HCT116 (cell line): ENCODE measurements around the gene GFPT2. TPM values are rescaled to one million over a fixed set of nuclear protein-coding genes. Genes with fewer than 3 reads are reported as not detected.

Experiments used
- ATAC-seq: fragments of 200-7000 bp; cut with Tn5 transposase; 2 replicates; pipeline ENCODE4 v1.9.1; 2020; ENCODE audit warnings: mild to moderate bottlenecking, moderate library complexity
- BruUV-seq: library from RNA; stranded (reverse); fragments of 400-500 nt; replicated peaks from 2 replicates; lab custom pipeline; 2021; lab: Mats Ljungman, UMichigan
- CTCF ChIA-PET: fragments of 300-600 bp; sonication (Branson Sonifier 250); formaldehyde crosslinking; loops from one replicate; lab custom pipeline; 2021; ENCODE audit warnings: antibody characterized with exemption; lab: Charles Lee
- POLR2A ChIA-PET: fragments of 300-600, 350-600 bp; sonication (Branson Sonifier 250); formaldehyde crosslinking; loops from one replicate; lab custom pipeline; 2021; ENCODE audit warnings: antibody characterized with exemption; lab: Charles Lee
- RAD21 ChIA-PET, 2 experiments: fragments of 300-600 bp; sonication (Branson Sonifier 250); formaldehyde crosslinking; loops; one replicate each; lab custom pipeline; 2023; ENCODE audit warnings: low total read pairs in 2 of 2; ENCODE audit not compliant: uncharacterized antibody in 2 of 2, unreplicated experiment in 2 of 2, low non-redundant PET in 1 of 2; lab: Charles Lee
- DNase-seq: peaks from one replicate; pipeline ENCODE4 v3.0.0-alpha.2; 2010; ENCODE audit warnings: low read depth, low spot score
- H2AFZ ChIP-seq: fragments of 200-600 bp; shearing (Covaris generic), sonication (generic); 2 replicates; pipeline ENCODE4 v1.6.1; 2017; ENCODE audit warnings: low read depth, mixed run types, mixed read lengths, antibody characterized with exemption, low read length; ENCODE audit not compliant: poor library complexity, severe bottlenecking
- H3K27ac ChIP-seq: 2 replicates; pipeline ENCODE4 v1.5.1; 2012; ENCODE audit warnings: low read depth, low read length
- H3K27me3 ChIP-seq: fragments of 200-600 bp; sonication (generic); 2 replicates; pipeline ENCODE4 v1.6.1; 2016; ENCODE audit warnings: mixed run types, low read length, mixed read lengths; ENCODE audit not compliant: insufficient read depth
- H3K36me3 ChIP-seq, 2 experiments: fragments of 200-500 bp in 1 of 2; fragments of 200-600 bp in 1 of 2; sonication (Bioruptor generic) in 1 of 2; sonication (generic) in 1 of 2; 2 replicates each; pipeline versions ENCODE4 v1.5.1 to v1.6.1; 2014 to 2016; ENCODE audit warnings: low read length in 2 of 2, inconsistent platforms in 1 of 2, mixed read lengths in 1 of 2, mixed run types in 1 of 2; ENCODE audit not compliant: insufficient read depth in 2 of 2, control insufficient read depth in 1 of 2
- H3K4me1 ChIP-seq, 2 experiments: fragments of 200-600 bp in 1 of 2; sonication (generic) in 1 of 2; 2 replicates each; pipeline versions ENCODE4 v1.5.1 to v1.6.1; 2012 to 2017; ENCODE audit warnings: low read length in 2 of 2, inconsistent platforms in 1 of 2, mild to moderate bottlenecking in 1 of 2, mixed read lengths in 1 of 2, mixed run types in 1 of 2, moderate library complexity in 1 of 2; ENCODE audit not compliant: insufficient read depth in 2 of 2, control insufficient read depth in 1 of 2
- H3K4me2 ChIP-seq: fragments of 200-600 bp; sonication (generic); 2 replicates; pipeline ENCODE4 v1.6.1; 2017; ENCODE audit warnings: mixed run types, low read length, mixed read lengths
- H3K4me3 ChIP-seq, 2 experiments: fragments of 200-600 bp in 1 of 2; sonication (generic) in 1 of 2; replicated peaks in 1 of 2; 2 replicates each; pipeline ENCODE4 v1.5.1; 2011 to 2016; ENCODE audit warnings: low read length in 2 of 2, control low read depth in 1 of 2, low read depth in 1 of 2, mild to moderate bottlenecking in 1 of 2, mixed read lengths in 1 of 2, mixed run types in 1 of 2
- H3K79me2 ChIP-seq: fragments of 200-600 bp; sonication (generic); 2 replicates; pipeline ENCODE4 v1.6.1; 2017; ENCODE audit warnings: mild to moderate bottlenecking, mixed run types, low read length, moderate library complexity, mixed read lengths; ENCODE audit not compliant: insufficient read depth
- H3K9ac ChIP-seq: fragments of 200-600 bp; sonication (generic); 2 replicates; pipeline ENCODE4 v1.6.1; 2016; ENCODE audit warnings: low read length, mixed read lengths
- H3K9me2 ChIP-seq: fragments of 200-600 bp; sonication (generic), shearing (Covaris generic); 2 replicates; pipeline ENCODE4 v1.6.1; 2017; ENCODE audit warnings: mixed run types, mild to moderate bottlenecking, moderate library complexity; ENCODE audit not compliant: insufficient read depth
- H3K9me3 ChIP-seq, 2 experiments: fragments of 200-500 bp in 1 of 2; fragments of 200-600 bp in 1 of 2; sonication (Bioruptor generic) in 1 of 2; sonication (generic) in 1 of 2; 2 replicates each; pipeline ENCODE4 v1.6.1; 2014 to 2017; ENCODE audit warnings: low read length in 2 of 2, mixed read lengths in 2 of 2, inconsistent platforms in 1 of 2, low read depth in 1 of 2, mild to moderate bottlenecking in 1 of 2, mixed run types in 1 of 2, moderate library complexity in 1 of 2; ENCODE audit not compliant: control insufficient read depth in 1 of 2, insufficient read depth in 1 of 2
- H4K20me1 ChIP-seq: fragments of 200-600 bp; sonication (generic), shearing (Covaris generic); 2 replicates; pipeline ENCODE4 v1.6.1; 2017; ENCODE audit warnings: mixed run types, mild to moderate bottlenecking, moderate library complexity; ENCODE audit not compliant: insufficient read depth
- EGR1 ChIP-seq: IDR thresholded peaks from 2 replicates; pipeline ENCODE4 v1.6.1; 2012; ENCODE audit warnings: low read depth
- EZH2 ChIP-seq: fragments of 200-600 bp; sonication (generic); IDR thresholded peaks from 2 replicates; pipeline ENCODE4 v1.6.1; 2017; ENCODE audit warnings: antibody characterized with exemption, mixed run types
- EZH2phosphoT487 ChIP-seq: fragments of 200-600 bp; IDR thresholded peaks from 2 replicates; pipeline ENCODE4 v1.6.1; 2018; ENCODE audit warnings: antibody characterized with exemption, borderline replicate concordance
- JUND ChIP-seq: IDR thresholded peaks from 2 replicates; pipeline ENCODE4 v1.6.1; 2012
- POLR2A ChIP-seq: IDR thresholded peaks from 2 replicates; pipeline ENCODE4 v1.7.0; 2011; ENCODE audit warnings: borderline replicate concordance; ENCODE audit not compliant: insufficient read depth, insufficient read length; ENCODE audit errors: extremely low read depth
- POLR2AphosphoS5 ChIP-seq: IDR thresholded peaks from 2 replicates; pipeline ENCODE4 v1.6.1; 2011; ENCODE audit warnings: mild to moderate bottlenecking, low read depth, low read length, moderate library complexity
- SIN3A ChIP-seq: IDR thresholded peaks from 2 replicates; pipeline ENCODE4 v1.6.1; 2012; ENCODE audit warnings: low read depth
- SP1 ChIP-seq: IDR thresholded peaks from 2 replicates; pipeline ENCODE4 v1.6.1; 2012; ENCODE audit warnings: low read depth
- SRF ChIP-seq: IDR thresholded peaks from 2 replicates; pipeline ENCODE4 v1.6.1; 2012; ENCODE audit warnings: low read depth
- ZFX ChIP-seq: fragments of 450-650 bp; IDR thresholded peaks from 2 replicates; pipeline ENCODE4 v1.6.1; 2017
- ZNF274 ChIP-seq: fragments of 200-500 bp; sonication (Bioruptor generic); IDR thresholded peaks from 2 replicates; pipeline ENCODE4 v1.6.1; 2014; ENCODE audit warnings: mild to moderate bottlenecking, low read depth, low read length, inconsistent platforms
- intact Hi-C: fragments of 100-400 bp; cut with micrococcal nuclease; formaldehyde crosslinking; loops from 2 replicates; pipeline ENCODE4 v1.10.0; 2022
- total RNA-seq: library from RNA; stranded (reverse); gene quantifications from one replicate; pipeline ENCODE4 v1.2.1, GENCODE V29; 2021; ENCODE audit not compliant: unreplicated experiment
- TF ChIP-seq, protein P1 (sequence below), 3 experiments: fragments of 200-600 bp in 1 of 3; sonication (generic) in 1 of 3; IDR thresholded peaks in 2 of 3; conservative IDR thresholded peaks in 1 of 3; 2 replicates each; pipeline ENCODE4 v1.5.1; 2012 to 2017; ENCODE audit warnings: low read depth in 2 of 3, low read length in 2 of 3, antibody characterized with exemption in 1 of 3, borderline replicate concordance in 1 of 3, control low read depth in 1 of 3, mild to moderate bottlenecking in 1 of 3, mixed read lengths in 1 of 3, mixed run types in 1 of 3, moderate library complexity in 1 of 3; ENCODE audit not compliant: insufficient read depth in 1 of 3
- TF ChIP-seq, protein P2 (sequence below): IDR thresholded peaks from 2 replicates; pipeline ENCODE4 v1.6.1; 2011; ENCODE audit warnings: mild to moderate bottlenecking, low read length, moderate library complexity; ENCODE audit not compliant: insufficient replicate concordance; ENCODE audit errors: extremely low read depth

Gene GFPT2
- total RNA-seq, 1 experiment from 2014 or later = 16.1 TPM

DNA sequence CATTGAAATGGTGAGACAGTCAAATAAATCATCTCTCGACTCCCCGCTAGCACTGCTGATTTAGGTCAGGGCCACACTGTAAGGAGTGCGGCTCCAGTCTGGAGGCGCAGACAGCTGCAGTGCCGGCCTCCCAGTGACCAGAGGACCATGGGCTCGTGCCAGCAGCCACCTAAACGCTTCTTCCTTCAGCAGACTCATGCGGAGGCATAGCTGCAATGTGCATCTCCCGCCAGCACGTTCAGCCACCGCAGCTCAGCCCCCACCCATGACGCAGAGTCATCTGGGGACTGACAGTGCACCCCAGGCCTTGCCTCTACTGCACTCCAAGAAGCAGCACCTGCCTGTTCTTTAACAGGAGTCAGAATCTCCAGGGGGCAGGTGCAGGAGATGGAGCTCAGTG lies 47.7 kb downstream of the GFPT2 start:
- H3K4me3 ChIP-seq = no peak overlapping the region
- ChIA-PET RAD21 (no interaction called here), CTCF (interaction anchor here (0.7 kb wide), 1 partner anchor 10 kb away, joined by 3 read pairs; no protein-coding TSS in a partner anchor), POLR2A (no interaction called here)
- no peaks in the 10 kb centered on the region for H4K20me1 ChIP-seq
- no peak for ATAC-seq
- no peaks in the 10 kb centered on the region for H3K4me1 ChIP-seq
- intact Hi-C loops = no loop called here
- DNase-seq = no peak
- TF ChIP-seq SP1 (no peak), EZH2phosphoT487 (no peak), EGR1 (no peak), POLR2A (no peak), JUND (no peak), SRF (no peak), SIN3A (no peak), POLR2AphosphoS5 (no peak), ZFX (no peak), ZNF274 (no peak), EZH2 (no peak)
- TF ChIP-seq, protein P1, sequence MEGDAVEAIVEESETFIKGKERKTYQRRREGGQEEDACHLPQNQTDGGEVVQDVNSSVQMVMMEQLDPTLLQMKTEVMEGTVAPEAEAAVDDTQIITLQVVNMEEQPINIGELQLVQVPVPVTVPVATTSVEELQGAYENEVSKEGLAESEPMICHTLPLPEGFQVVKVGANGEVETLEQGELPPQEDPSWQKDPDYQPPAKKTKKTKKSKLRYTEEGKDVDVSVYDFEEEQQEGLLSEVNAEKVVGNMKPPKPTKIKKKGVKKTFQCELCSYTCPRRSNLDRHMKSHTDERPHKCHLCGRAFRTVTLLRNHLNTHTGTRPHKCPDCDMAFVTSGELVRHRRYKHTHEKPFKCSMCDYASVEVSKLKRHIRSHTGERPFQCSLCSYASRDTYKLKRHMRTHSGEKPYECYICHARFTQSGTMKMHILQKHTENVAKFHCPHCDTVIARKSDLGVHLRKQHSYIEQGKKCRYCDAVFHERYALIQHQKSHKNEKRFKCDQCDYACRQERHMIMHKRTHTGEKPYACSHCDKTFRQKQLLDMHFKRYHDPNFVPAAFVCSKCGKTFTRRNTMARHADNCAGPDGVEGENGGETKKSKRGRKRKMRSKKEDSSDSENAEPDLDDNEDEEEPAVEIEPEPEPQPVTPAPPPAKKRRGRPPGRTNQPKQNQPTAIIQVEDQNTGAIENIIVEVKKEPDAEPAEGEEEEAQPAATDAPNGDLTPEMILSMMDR (IDR thresholded peaks at IDR 0.05 in 2 of 3, conservative IDR thresholded peaks at IDR 0.05 in 1 of 3; ENCODE audit: borderline replicate concordance in 1 of 3, insufficient read depth in 1 of 3, low read depth in 2 of 3, low read length in 2 of 3) = no peak
- TF ChIP-seq, protein P2, sequence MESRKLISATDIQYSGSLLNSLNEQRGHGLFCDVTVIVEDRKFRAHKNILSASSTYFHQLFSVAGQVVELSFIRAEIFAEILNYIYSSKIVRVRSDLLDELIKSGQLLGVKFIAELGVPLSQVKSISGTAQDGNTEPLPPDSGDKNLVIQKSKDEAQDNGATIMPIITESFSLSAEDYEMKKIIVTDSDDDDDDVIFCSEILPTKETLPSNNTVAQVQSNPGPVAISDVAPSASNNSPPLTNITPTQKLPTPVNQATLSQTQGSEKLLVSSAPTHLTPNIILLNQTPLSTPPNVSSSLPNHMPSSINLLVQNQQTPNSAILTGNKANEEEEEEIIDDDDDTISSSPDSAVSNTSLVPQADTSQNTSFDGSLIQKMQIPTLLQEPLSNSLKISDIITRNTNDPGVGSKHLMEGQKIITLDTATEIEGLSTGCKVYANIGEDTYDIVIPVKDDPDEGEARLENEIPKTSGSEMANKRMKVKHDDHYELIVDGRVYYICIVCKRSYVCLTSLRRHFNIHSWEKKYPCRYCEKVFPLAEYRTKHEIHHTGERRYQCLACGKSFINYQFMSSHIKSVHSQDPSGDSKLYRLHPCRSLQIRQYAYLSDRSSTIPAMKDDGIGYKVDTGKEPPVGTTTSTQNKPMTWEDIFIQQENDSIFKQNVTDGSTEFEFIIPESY = no peak
- no peak overlapping the region for H3K4me2 ChIP-seq
- H3K9me2 ChIP-seq = no peaks in the 10 kb centered on the region
- H3K9me3 ChIP-seq = no peaks in the 10 kb centered on the region
- no TSS peak for BruUV-seq
- no peaks in the 10 kb centered on the region for H3K36me3 ChIP-seq
- no peak overlapping the region for H3K9ac ChIP-seq
- H2AFZ ChIP-seq = no peak overlapping the region
- H3K27ac ChIP-seq = no peak overlapping the region
- no peaks in the 10 kb centered on the region for H3K79me2 ChIP-seq
- no peaks in the 10 kb centered on the region for H3K27me3 ChIP-seq
